Stimulated activated CD4-positive, alpha-beta T cell treated with anti-CD3 and anti-CD28 coated beads, TNF-alpha, amount 100 ng/mL, for 24 hours (primary cell): ENCODE data around the gene CFAP65.

Experiments used
- DNase-seq, 3 experiments: peaks; one replicate each; pipeline ENCODE4 v3.0.0-alpha.2; 2020; ENCODE audit warnings: low read depth in 3 of 3

CFAP65 gene

GRCh38 chr2:219032051-219032745 is 9.1 kb downstream of the CFAP65 start:
- no peak for DNase-seq

- DNase-seq: no peak
These were observed 10.1 kb downstream of the CFAP65 start for GRCh38 chr2:219031005-219031738.

- no peak for DNase-seq
These were observed 11.0 kb downstream of the CFAP65 start for GRCh38 chr2:219030177-219030940.

- DNase-seq: peak; percentile 55 to 75 (median 59)
These were observed 11.5 kb downstream of the CFAP65 start for GRCh38 chr2:219029829-219030165.

GRCh38 chr2:219028996-219029828 is 12.1 kb downstream of the CFAP65 start:
- no peak for DNase-seq

GRCh38 chr2:219028141-219028540 is 13.2 kb downstream of the CFAP65 start:
- DNase-seq: no peak

GRCh38 chr2:219027511-219028055 is 13.7 kb downstream of the CFAP65 start:
- no peak for DNase-seq

- DNase-seq: no peak
These were observed 14.4 kb downstream of the CFAP65 start for GRCh38 chr2:219026946-219027345.

GRCh38 chr2:219025637-219026585 is 15.4 kb downstream of the CFAP65 start:
- DNase-seq: no peak

GRCh38 chr2:219024059-219024458 is 17.3 kb downstream of the CFAP65 start:
- DNase-seq: no peak

- DNase-seq: no peak
These were observed 18.2 kb downstream of the CFAP65 start for GRCh38 chr2:219023045-219023605.

GRCh38 chr2:219022616-219023015 is 18.7 kb downstream of the CFAP65 start:
- DNase-seq: no peak

- DNase-seq: no peak
These were observed 19.3 kb downstream of the CFAP65 start for GRCh38 chr2:219022041-219022440.

GRCh38 chr2:219021591-219021990 is 19.7 kb downstream of the CFAP65 start:
- no peak for DNase-seq

GRCh38 chr2:219020604-219021365 is 20.5 kb downstream of the CFAP65 start:
- DNase-seq: no peak

- no peak for DNase-seq
These were observed 21.9 kb downstream of the CFAP65 start for GRCh38 chr2:219019436-219019835.

GRCh38 chr2:219018726-219019125 is 22.6 kb downstream of the CFAP65 start:
- DNase-seq: no peak

GRCh38 chr2:219018286-219018685 is 23.0 kb downstream of the CFAP65 start:
- no peak for DNase-seq

GRCh38 chr2:219017201-219017931 is 23.9 kb downstream of the CFAP65 start:
- DNase-seq: no peak
